H7 (cell line): ENCODE measurements around the gene RITA1. TPM values are rescaled to one million over a fixed set of nuclear protein-coding genes. Genes with fewer than 3 reads are reported as not detected.

Experiments
- total RNA-seq: library from RNA; depleted of rRNA; stranded (reverse); fragments of >200 nt; shearing (Covaris generic); gene quantifications from 2 replicates; pipeline ENCODE4 v1.2.3, GENCODE V29; 2014; rRNA removed

The RITA1 gene
- total RNA-seq, 1 experiment from 2014 or later: 42.3 TPM

Other genes with a start within 250 kb of the RITA1 start
- gene OAS3, start 247.2 kb upstream of the RITA1 start, total RNA-seq: 0.21 and 3.6 TPM in 2 replicates
- not detected in 2 replicates for gene OAS2, start 207.2 kb upstream of the RITA1 start, total RNA-seq
- gene DTX1, start 129.0 kb upstream of the RITA1 start, total RNA-seq: 1.00 and 2.5 TPM in 2 replicates
- 4.4 and 4.5 TPM in 2 replicates for gene RASAL1, start 50.0 kb upstream of the RITA1 start, total RNA-seq
- 0.33 TPM in 1 of 2 replicates, not detected in the other for gene CFAP73, start 36.0 kb upstream of the RITA1 start, total RNA-seq
- 93.9 and 101 TPM in 2 replicates for gene DDX54, start 243 bp upstream of the RITA1 start, total RNA-seq
- gene TPCN1, start 35.7 kb downstream of the RITA1 start, total RNA-seq: 19.2 and 20.7 TPM in 2 replicates
- 10.7 and 16.7 TPM in 2 replicates for gene SLC8B1, start 149.4 kb downstream of the RITA1 start, total RNA-seq
- 12.6 and 12.7 TPM in 2 replicates for gene PLBD2, start 172.9 kb downstream of the RITA1 start, total RNA-seq
- 0.33 and 0.66 TPM in 2 replicates for gene SDS, start 218.2 kb downstream of the RITA1 start, total RNA-seq
- 3.3 and 4.1 TPM in 2 replicates for gene SDSL, start 236.7 kb downstream of the RITA1 start, total RNA-seq